Upper lobe of left lung (tissue), 4 donors: ENCODE results near the gene BPTF.
A peak's percentile ranks its signal among the peaks of the same experiment; 100 is the strongest.

Experiments used
- CTCF ChIP-seq, 6 experiments: fragments of 450-650 bp in 4 of 6; fragments of 200-600 bp in 2 of 6; sonication (generic) in 2 of 6; IDR thresholded peaks; one replicate each; pipeline ENCODE4 v1.5.1; 2016 to 2019; ENCODE audit warnings: antibody characterized with exemption in 6 of 6
- POLR2A ChIP-seq, 4 donors: fragments of 450-650 bp; IDR thresholded peaks; one replicate each; pipeline ENCODE4 v1.5.1; 2016 to 2017; ENCODE audit warnings: antibody characterized with exemption in 4 of 4, mild to moderate bottlenecking in 2 of 4
- POLR2AphosphoS5 ChIP-seq, 2 donors: sonication (generic); formaldehyde crosslinking; IDR thresholded peaks; one replicate each; pipeline ENCODE4 v1.5.1; 2017; ENCODE audit warnings: antibody characterized with exemption in 2 of 2

DNA sequence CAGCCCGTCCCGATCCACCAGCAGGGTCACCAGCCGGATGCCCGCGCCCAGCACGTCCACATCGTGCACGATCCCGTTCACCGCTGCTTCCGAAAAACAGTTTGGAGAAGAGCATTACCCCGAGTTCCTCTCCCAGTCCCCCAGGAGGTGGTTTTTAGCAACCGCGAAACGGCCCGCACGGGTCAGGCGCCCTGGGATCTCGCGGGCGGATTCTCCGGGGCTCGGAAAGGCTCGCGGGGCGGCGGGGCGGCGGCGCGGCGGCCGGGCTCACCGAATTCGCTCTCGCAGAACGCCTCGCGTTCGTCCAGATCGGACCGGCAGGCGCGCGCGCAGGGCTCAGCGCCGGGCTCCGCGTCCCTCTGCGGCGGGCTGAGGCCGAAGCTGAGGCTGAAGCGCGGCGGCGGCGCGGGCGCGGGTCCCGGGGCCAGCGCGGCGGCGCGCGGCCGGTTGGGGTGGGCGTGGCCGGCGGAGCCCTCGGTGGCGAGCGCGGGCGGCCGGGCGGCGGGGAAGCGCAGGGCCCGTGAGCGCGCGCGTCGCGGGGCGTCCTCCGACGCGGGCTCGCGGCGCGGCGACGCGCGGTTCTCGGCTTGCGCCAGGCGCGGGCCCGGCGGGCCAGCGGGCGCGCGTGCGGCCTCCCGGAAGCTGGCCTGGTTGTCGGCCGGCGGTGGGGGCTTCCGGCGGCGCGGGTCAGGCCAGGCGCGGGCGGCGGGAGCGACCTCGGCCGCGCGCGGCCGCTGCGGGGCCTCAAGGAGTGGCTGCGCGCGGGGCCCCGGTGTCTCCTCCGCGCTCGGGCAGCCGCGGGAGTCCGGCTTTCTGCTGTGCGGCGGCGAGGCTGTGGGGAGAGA lies 168.1 kb downstream of the BPTF start:
- peak in 4 of 6 experiments; percentile 12 to 37 (median 24) for TF ChIP-seq CTCF (IDR thresholded peaks at IDR 0.05)
- TF ChIP-seq POLR2A (IDR thresholded peaks at IDR 0.05) = peak in 2 of 4 donors; percentile 29 to 79
- TF ChIP-seq POLR2AphosphoS5 (IDR thresholded peaks at IDR 0.05) = peak; percentile 29 to 37
